Hepatocyte (in vitro differentiated cells): ENCODE data around the gene DLX6. TPM values are rescaled to one million over a fixed set of nuclear protein-coding genes. Genes with fewer than 3 reads are reported as not detected.

Experiments
- DNase-seq: peaks from one replicate; pipeline ENCODE4 v3.0.0-alpha.2; 2016; ENCODE audit warnings: low spot score
- H2AFZ ChIP-seq: fragments of 200-600 bp; sonication (generic); 2 replicates; pipeline ENCODE4 v1.6.0; 2016; ENCODE audit warnings: antibody characterized with exemption, mild to moderate bottlenecking
- H3K27ac ChIP-seq: fragments of 200-600 bp; sonication (generic); 2 replicates; pipeline ENCODE4 v1.5.1; 2016; ENCODE audit warnings: mild to moderate bottlenecking
- H3K27me3 ChIP-seq: fragments of 200-600 bp; sonication (generic); 2 replicates; pipeline ENCODE4 v1.6.1; 2016
- H3K36me3 ChIP-seq: fragments of 200-600 bp; sonication (generic); replicated peaks from 2 replicates; pipeline ENCODE4 v1.5.1; 2016; ENCODE audit warnings: low read depth; ENCODE audit not compliant: insufficient read depth
- H3K4me1 ChIP-seq: fragments of 200-600 bp; sonication (generic); 2 replicates; pipeline ENCODE4 v1.5.1; 2016; ENCODE audit warnings: mild to moderate bottlenecking, moderate library complexity; ENCODE audit not compliant: insufficient read depth
- H3K4me2 ChIP-seq: fragments of 200-600 bp; sonication (generic); 2 replicates; pipeline ENCODE4 v1.6.0; 2016
- H3K4me3 ChIP-seq: fragments of 200-600 bp; sonication (generic); 2 replicates; pipeline ENCODE4 v1.5.1; 2016; ENCODE audit warnings: mild to moderate bottlenecking
- H3K79me2 ChIP-seq: fragments of 200-600 bp; sonication (generic); 2 replicates; pipeline ENCODE4 v1.6.0; 2017; ENCODE audit warnings: mild to moderate bottlenecking
- H3K9me2 ChIP-seq: fragments of 200-600 bp; sonication (generic); replicated peaks from 2 replicates; pipeline ENCODE4 v1.6.0; 2017; ENCODE audit warnings: mild to moderate bottlenecking; ENCODE audit not compliant: insufficient read depth
- H3K9me3 ChIP-seq: fragments of 200-600 bp; sonication (generic); 2 replicates; pipeline ENCODE4 v1.5.1; 2016; ENCODE audit warnings: low read depth, mild to moderate bottlenecking
- H4K20me1 ChIP-seq: fragments of 200-600 bp; sonication (generic); 2 replicates; pipeline ENCODE4 v1.6.0; 2016; ENCODE audit warnings: mild to moderate bottlenecking; ENCODE audit not compliant: insufficient read depth, poor library complexity, severe bottlenecking
- CTCF ChIP-seq: fragments of 200-600 bp; sonication (generic); IDR thresholded peaks from 2 replicates; pipeline ENCODE4 v1.5.1; 2016; ENCODE audit warnings: antibody characterized with exemption, mild to moderate bottlenecking; ENCODE audit not compliant: poor library complexity
- EZH2 ChIP-seq: fragments of 200-600 bp; sonication (generic); IDR thresholded peaks from 2 replicates; pipeline ENCODE4 v1.6.1; 2016; ENCODE audit warnings: antibody characterized with exemption, mild to moderate bottlenecking, borderline replicate concordance
- EZH2phosphoT487 ChIP-seq: fragments of 200-600 bp; sonication (generic); IDR thresholded peaks from one replicate; pipeline ENCODE4 v1.6.1; 2018; ENCODE audit warnings: antibody characterized with exemption, mild to moderate bottlenecking, low read depth, moderate library complexity; ENCODE audit not compliant: unreplicated experiment, severe bottlenecking
- WGBS: methylation state at CpG from one replicate; pipeline ENCODE4 v1.1.6; 2016; ENCODE audit warnings: low lambda C conversion rate; ENCODE audit errors: missing lambda C conversion rate; 5-methylcytosine and 5-hydroxymethylcytosine counted together
- polyA plus RNA-seq: library from polyadenylated mRNA; unstranded; fragments of >200 nt; fragmentation: Nextera tagmentation; extraction: Ambion mirVana; gene quantifications from 2 replicates; pipeline ENCODE4 v1.2.1, GENCODE V29; 2016
- total RNA-seq: library from RNA; depleted of rRNA; stranded (reverse); fragments of >200 nt; gene quantifications from 2 replicates; pipeline ENCODE4 v1.2.3, GENCODE V29; 2014

DLX6 gene
- total and polyA plus RNA-seq, 2 experiments from 2014 or later = 1.9 to 3.5 TPM

GRCh38 chr7:97016381-97017191 lies 11.2 kb downstream of the DLX6 start:
- H3K79me2 ChIP-seq = peaks cover 28% of the 10 kb centered on the region
- peaks cover 97% of the 10 kb centered on the region for H3K27me3 ChIP-seq
- no peaks in the 10 kb centered on the region for H3K36me3 ChIP-seq
- TF ChIP-seq CTCF (no peak), EZH2 (no peak), EZH2phosphoT487 (no peak)
- no peaks in the 10 kb centered on the region for H4K20me1 ChIP-seq
- H3K4me1 ChIP-seq = peaks cover 5% of the 10 kb centered on the region
- WGBS = under 1% methylated on average over 47 of the region's 55 CpGs
- H3K9me3 ChIP-seq = no peaks in the 10 kb centered on the region
- no peaks in the 10 kb centered on the region for H3K9me2 ChIP-seq
- H3K27ac ChIP-seq = peak overlapping the region; percentile 95
- peak; percentile 61 for DNase-seq
- peak overlapping the region; percentile 72 for H3K4me2 ChIP-seq
- H2AFZ ChIP-seq = no peak overlapping the region
- peak overlapping the region; percentile 25 for H3K4me3 ChIP-seq

- no peak for DNase-seq
- Histone ChIP-seq H3K27ac (peak overlapping the region; percentile 95), H3K9me2 (no peaks in the 10 kb centered on the region), H3K27me3 (peaks cover 97% of the 10 kb centered on the region), H4K20me1 (no peaks in the 10 kb centered on the region), H3K36me3 (no peaks in the 10 kb centered on the region), H3K4me2 (peak overlapping the region; percentile 72), H2AFZ (no peak overlapping the region), H3K9me3 (no peaks in the 10 kb centered on the region), H3K4me3 (peak overlapping the region; percentile 29), H3K79me2 (peaks cover 29% of the 10 kb centered on the region), H3K4me1 (peaks cover 6% of the 10 kb centered on the region)
- 11% methylated on average over 36 of the region's 37 CpGs for WGBS
- no peak for TF ChIP-seq EZH2
- no peak for TF ChIP-seq CTCF
- TF ChIP-seq EZH2phosphoT487 = no peak
These were observed 12.1 kb downstream of the DLX6 start for GRCh38 chr7:97017192-97018125.

- peaks cover 33% of the 10 kb centered on the region for H3K79me2 ChIP-seq
- H2AFZ ChIP-seq = no peak overlapping the region
- H3K9me2 ChIP-seq = no peaks in the 10 kb centered on the region
- no peaks in the 10 kb centered on the region for H4K20me1 ChIP-seq
- peaks cover 97% of the 10 kb centered on the region for H3K27me3 ChIP-seq
- peak overlapping the region; percentile 72 for H3K4me2 ChIP-seq
- no peaks in the 10 kb centered on the region for H3K9me3 ChIP-seq
- peak overlapping the region; percentile 95 for H3K27ac ChIP-seq
- peaks cover 6% of the 10 kb centered on the region for H3K4me1 ChIP-seq
- no peak for DNase-seq
- WGBS = 7% methylated on average over 22 of the region's 22 CpGs
- no peaks in the 10 kb centered on the region for H3K36me3 ChIP-seq
- H3K4me3 ChIP-seq = peak overlapping the region; percentile 29
- no peak for TF ChIP-seq EZH2phosphoT487
- peak; percentile 68 for TF ChIP-seq EZH2
These were observed 12.8 kb downstream of the DLX6 start for GRCh38 chr7:97018126-97018601.
